GM12878 (cell line): ENCODE data around the gene CCDC15. TPM values are rescaled to one million over a fixed set of nuclear protein-coding genes. Genes with fewer than 3 reads are reported as not detected.

Experiments
- ATAC-seq: fragments of 200-7000 bp; cut with Tn5 transposase; 3 replicates; pipeline ENCODE4 v1.9.1; 2020; ENCODE audit warnings: mild to moderate bottlenecking, moderate library complexity
- BruUV-seq: library from RNA; stranded (reverse); fragments of 400-500 nt; replicated peaks from 2 replicates; lab custom pipeline; 2021; lab: Mats Ljungman, UMichigan
- CTCF ChIA-PET: fragments of 300-600 bp; sonication (Branson Sonifier 250); formaldehyde crosslinking; extraction: SDS; loops from one replicate; lab custom pipeline; 2021; ENCODE audit warnings: inconsistent platforms; lab: Yijun Ruan, JAX
- POLR2A ChIA-PET: fragments of 350-600 bp; formaldehyde crosslinking; extraction: SDS; loops from one replicate; lab custom pipeline; 2021; ENCODE audit warnings: inconsistent platforms; lab: Charles Lee
- RAD21 ChIA-PET: fragments of 300-600 bp; sonication (Branson Sonifier 250); formaldehyde crosslinking; loops from one replicate; lab custom pipeline; 2023; ENCODE audit warnings: antibody characterized with exemption; ENCODE audit not compliant: unreplicated experiment; lab: Charles Lee
- SMC1A ChIA-PET: fragments of 300-600 bp; sonication (Branson Sonifier 250); formaldehyde crosslinking; loops from one replicate; lab custom pipeline; 2023; ENCODE audit not compliant: unreplicated experiment, uncharacterized antibody; lab: Charles Lee
- DNase-seq: peaks from one replicate; pipeline ENCODE4 v3.0.0-alpha.2; 2011; ENCODE audit warnings: low read depth, low spot score
- FAIRE-seq: peaks from 3 replicates; lab custom pipeline; 2011; peaks lifted over from hg19 to GRCh38; lab: Jason Lieb, UNC
- H2AFZ ChIP-seq: 2 replicates; pipeline ENCODE4 v1.6.0; 2011; ENCODE audit warnings: low read depth, low read length, control low read depth; ENCODE audit not compliant: control insufficient read depth
- H3K27ac ChIP-seq: 2 replicates; pipeline ENCODE4 v1.5.1; 2011; ENCODE audit warnings: control low read depth; ENCODE audit not compliant: control insufficient read depth, insufficient read depth
- H3K27me3 ChIP-seq, 2 experiments: replicated peaks in 1 of 2; 2 replicates each; pipeline versions ENCODE4 v1.6.0 to v1.6.1; 2011; ENCODE audit warnings: low read length in 1 of 2; ENCODE audit not compliant: control insufficient read depth in 2 of 2, insufficient read depth in 2 of 2
- H3K36me3 ChIP-seq, 2 experiments: 2 replicates each; pipeline ENCODE4 v1.5.1; 2011; ENCODE audit warnings: low read length in 1 of 2; ENCODE audit not compliant: control insufficient read depth in 2 of 2, insufficient read depth in 2 of 2
- H3K4me1 ChIP-seq: 2 replicates; pipeline ENCODE4 v1.6.1; 2011; ENCODE audit warnings: mild to moderate bottlenecking, low read length, moderate library complexity, mixed read lengths; ENCODE audit not compliant: control insufficient read depth, insufficient read depth
- H3K4me2 ChIP-seq: 2 replicates; pipeline ENCODE4 v1.6.0; 2011; ENCODE audit warnings: control low read depth; ENCODE audit not compliant: control insufficient read depth, insufficient read depth
- H3K4me3 ChIP-seq: fragments of 200-600 bp; sonication (generic); 2 replicates; pipeline ENCODE4 v1.5.1; 2016
- H3K79me2 ChIP-seq: 2 replicates; pipeline ENCODE4 v1.6.0; 2011; ENCODE audit warnings: low read length; ENCODE audit not compliant: control insufficient read depth, insufficient read depth
- H3K9ac ChIP-seq: 2 replicates; pipeline ENCODE4 v1.8.0; 2011; ENCODE audit warnings: low read length, control low read depth, mixed read lengths; ENCODE audit not compliant: control insufficient read depth, insufficient read depth
- H3K9me3 ChIP-seq: replicated peaks from 3 replicates; pipeline ENCODE4 v1.5.1; 2011; ENCODE audit warnings: mild to moderate bottlenecking, low read length; ENCODE audit not compliant: control insufficient read depth, insufficient read depth
- H4K20me1 ChIP-seq: 2 replicates; pipeline ENCODE4 v1.6.0; 2011; ENCODE audit not compliant: control insufficient read depth, insufficient read depth
- CEBPB ChIP-seq, 2 experiments: fragments of 150-350 bp in 1 of 2; IDR thresholded peaks; 2 replicates each; pipeline ENCODE4 v1.6.1; 2012 to 2014; ENCODE audit warnings: low read depth in 2 of 2, low read length in 2 of 2, borderline replicate concordance in 1 of 2, inconsistent platforms in 1 of 2
- HDAC2 ChIP-seq: fragments of 200-600 bp; sonication (generic); IDR thresholded peaks from 2 replicates; pipeline ENCODE4 v1.6.1; 2017
- KDM1A ChIP-seq: fragments of 200-600 bp; sonication (generic); IDR thresholded peaks from 2 replicates; pipeline ENCODE4 v1.6.1; 2016; ENCODE audit warnings: borderline replicate concordance
- KLF5 ChIP-seq: fragments of 450-650 bp; IDR thresholded peaks from 2 replicates; pipeline ENCODE4 v1.6.1; 2014; ENCODE audit warnings: mild to moderate bottlenecking; ENCODE audit not compliant: partially characterized antibody
- RAD21 ChIP-seq: IDR thresholded peaks from 2 replicates; pipeline ENCODE4 v1.6.1; 2011; ENCODE audit warnings: mild to moderate bottlenecking, low read depth, low read length, moderate library complexity; ENCODE audit not compliant: insufficient read depth
- SRF ChIP-seq, 2 experiments: IDR thresholded peaks; 2 replicates each; pipeline ENCODE4 v1.6.1; 2011; ENCODE audit warnings: low read depth in 2 of 2, low read length in 2 of 2, mild to moderate bottlenecking in 1 of 2, moderate library complexity in 1 of 2
- WGBS: methylation state at CpG from one replicate; pipeline ENCODE4 v1.1.6; 2016; ENCODE audit warnings: low lambda C conversion rate; ENCODE audit not compliant: insufficient replicate concordance, insufficient coverage; ENCODE audit errors: missing lambda C conversion rate; 5-methylcytosine and 5-hydroxymethylcytosine counted together
- in situ Hi-C: fragments of 300-500 bp; cut with MboI; formaldehyde crosslinking; loops from 9 replicates; pipeline ENCODE4 v1.14.3; 2018; ENCODE audit warnings: mixed read lengths
- intact Hi-C: fragments of 100-400 bp; cut with micrococcal nuclease; formaldehyde crosslinking; loops from one replicate; pipeline ENCODE4 v1.14.2; 2022; ENCODE audit not compliant: unreplicated experiment
- polyA plus RNA-seq, 11 experiments: library from polyadenylated mRNA; depleted of rRNA in 4 of 11; unstranded in 6 of 11; stranded (reverse) in 5 of 11; fragments of >200 nt; fragmentation: Nextera tagmentation in 4 of 11; fragmentation: Illumina TruSeq in 1 of 11; extraction: Ambion mirVana in 4 of 11; extraction: Trizol in 1 of 11; gene quantifications; 1 replicate in 1 of 11; 2 replicates in 10 of 11; pipeline versions ENCODE4 v1.2.1 to v1.2.3, GENCODE V29; 2011 to 2016; ENCODE audit warnings: inconsistent platforms in 2 of 11, missing spikeins in 2 of 11, low read depth in 1 of 11
- total RNA-seq, 4 experiments: library from RNA; depleted of rRNA in 3 of 4; stranded (reverse); fragments of >200 nt in 3 of 4; fragmentation: Illumina TruSeq in 1 of 4; extraction: Trizol in 1 of 4; gene quantifications; 2 replicates each; pipeline versions ENCODE4 v1.2.1 to v1.2.3, GENCODE V29; 2013 to 2021
- TF ChIP-seq, protein P1 (sequence below): fragments of 450-650 bp; IDR thresholded peaks from 2 replicates; pipeline ENCODE4 v1.6.1; 2017; ENCODE audit warnings: mild to moderate bottlenecking, moderate library complexity

CCDC15 gene
- total and polyA plus RNA-seq, 10 of the 15 experiments (the other 5 are each of a cell fraction or from before 2014, with no cell fraction given), result 2.0 to 5.3 (median 3.3) TPM

DNA sequence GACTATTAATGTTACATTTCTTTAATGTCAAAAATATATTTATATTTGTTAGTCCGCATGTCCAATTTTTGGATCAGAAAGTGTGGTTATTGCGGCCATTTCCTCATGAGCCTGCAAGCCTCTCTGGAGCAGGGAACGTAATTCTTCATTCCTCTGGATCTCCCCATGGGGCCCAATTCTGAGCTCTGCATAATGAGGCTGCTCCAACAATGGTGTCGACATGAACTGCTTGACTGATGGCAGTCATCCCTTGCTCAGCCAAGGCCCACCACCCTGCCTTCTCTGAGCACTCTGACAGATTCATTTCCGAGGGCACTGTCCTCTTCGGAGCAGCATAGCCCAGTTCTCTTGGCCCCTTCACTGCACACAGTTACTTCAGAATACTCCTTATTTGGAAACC lies 15.0 kb upstream of the CCDC15 start:
- no peak for FAIRE-seq
- in situ Hi-C loops, result no loop called here
- POLR2A ChIA-PET, result interaction anchor here (0.5 kb wide), 1 partner anchor 15 kb away, joined by 4 read pairs; no protein-coding TSS in a partner anchor

More for the DNA sequence above, 15.0 kb upstream of the CCDC15 start:
- Histone ChIP-seq H3K79me2 (no peaks in the 10 kb centered on the region), H3K27ac (no peak overlapping the region), H3K9ac (no peak overlapping the region), H3K4me2 (no peak overlapping the region), H2AFZ (no peak overlapping the region), H3K4me3 (no peak overlapping the region), H3K9me3 (no peaks in the 10 kb centered on the region; the same call in 2 of the 3 replicates), H4K20me1 (no peaks in the 10 kb centered on the region), H3K4me1 (no peaks in the 10 kb centered on the region), H3K36me3 (no peaks in the 10 kb centered on the region), H3K27me3 (peaks cover 0 to 4% of the 10 kb centered on the region in 2 experiments)
- intact Hi-C loops, result no loop called here
- no peak for ATAC-seq
- CTCF ChIA-PET, result no interaction called here
- 64% methylated on average over 6 of the region's 6 CpGs for WGBS
- no peak for DNase-seq
- no TSS peak for BruUV-seq
- RAD21 ChIA-PET, result no interaction called here
- SMC1A ChIA-PET, result no interaction called here
- no peak for TF ChIP-seq HDAC2
- no peak for TF ChIP-seq SRF (IDR thresholded peaks at IDR 0.05; ENCODE audit: low read depth in 2 of 2, low read length in 2 of 2)
- TF ChIP-seq RAD21, result no peak
- TF ChIP-seq KLF5, result no peak
- TF ChIP-seq, protein P1, sequence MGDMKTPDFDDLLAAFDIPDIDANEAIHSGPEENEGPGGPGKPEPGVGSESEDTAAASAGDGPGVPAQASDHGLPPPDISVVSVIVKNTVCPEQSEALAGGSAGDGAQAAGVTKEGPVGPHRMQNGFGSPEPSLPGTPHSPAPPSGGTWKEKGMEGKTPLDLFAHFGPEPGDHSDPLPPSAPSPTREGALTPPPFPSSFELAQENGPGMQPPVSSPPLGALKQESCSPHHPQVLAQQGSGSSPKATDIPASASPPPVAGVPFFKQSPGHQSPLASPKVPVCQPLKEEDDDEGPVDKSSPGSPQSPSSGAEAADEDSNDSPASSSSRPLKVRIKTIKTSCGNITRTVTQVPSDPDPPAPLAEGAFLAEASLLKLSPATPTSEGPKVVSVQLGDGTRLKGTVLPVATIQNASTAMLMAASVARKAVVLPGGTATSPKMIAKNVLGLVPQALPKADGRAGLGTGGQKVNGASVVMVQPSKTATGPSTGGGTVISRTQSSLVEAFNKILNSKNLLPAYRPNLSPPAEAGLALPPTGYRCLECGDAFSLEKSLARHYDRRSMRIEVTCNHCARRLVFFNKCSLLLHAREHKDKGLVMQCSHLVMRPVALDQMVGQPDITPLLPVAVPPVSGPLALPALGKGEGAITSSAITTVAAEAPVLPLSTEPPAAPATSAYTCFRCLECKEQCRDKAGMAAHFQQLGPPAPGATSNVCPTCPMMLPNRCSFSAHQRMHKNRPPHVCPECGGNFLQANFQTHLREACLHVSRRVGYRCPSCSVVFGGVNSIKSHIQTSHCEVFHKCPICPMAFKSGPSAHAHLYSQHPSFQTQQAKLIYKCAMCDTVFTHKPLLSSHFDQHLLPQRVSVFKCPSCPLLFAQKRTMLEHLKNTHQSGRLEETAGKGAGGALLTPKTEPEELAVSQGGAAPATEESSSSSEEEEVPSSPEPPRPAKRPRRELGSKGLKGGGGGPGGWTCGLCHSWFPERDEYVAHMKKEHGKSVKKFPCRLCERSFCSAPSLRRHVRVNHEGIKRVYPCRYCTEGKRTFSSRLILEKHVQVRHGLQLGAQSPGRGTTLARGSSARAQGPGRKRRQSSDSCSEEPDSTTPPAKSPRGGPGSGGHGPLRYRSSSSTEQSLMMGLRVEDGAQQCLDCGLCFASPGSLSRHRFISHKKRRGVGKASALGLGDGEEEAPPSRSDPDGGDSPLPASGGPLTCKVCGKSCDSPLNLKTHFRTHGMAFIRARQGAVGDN, result no peak
- no peak for TF ChIP-seq KDM1A
- TF ChIP-seq CEBPB (IDR thresholded peaks at IDR 0.05; ENCODE audit: borderline replicate concordance in 1 of 2, low read depth in 2 of 2, low read length in 2 of 2), result no peak
